ENCODE measurements around the gene PDE11A.
"Not testable (repeated sequence)": the region's sequence is repeated elsewhere in the genome, so short reads cannot be mapped to it uniquely, and the experiment has no call there.

Gene PDE11A

GRCh38 chr2:177852389-177852788, 220.2 kb downstream of the PDE11A start:
- no peaks in the 10 kb centered on the region for H3K4me1 ChIP-seq (ENCODE audit: control insufficient read depth, insufficient read depth, low read length)
- no peak overlapping the region for H3K4me3 ChIP-seq (ENCODE audit: low read length)
- H3K27ac ChIP-seq (ENCODE audit: low read depth, low read length): no peak overlapping the region
- H3K9ac ChIP-seq (ENCODE audit: low read length): no peak overlapping the region
- H3K36me3 ChIP-seq (ENCODE audit: control insufficient read depth, insufficient read depth, low read length): no peaks in the 10 kb centered on the region
- no peaks in the 10 kb centered on the region for H3K27me3 ChIP-seq (ENCODE audit: control insufficient read depth, insufficient read depth, low read length)

- H3K4me3 ChIP-seq (ENCODE audit: low read length): no peak overlapping the region
- no peak overlapping the region for H3K9ac ChIP-seq (ENCODE audit: low read length)
- H3K27ac ChIP-seq (ENCODE audit: low read depth, low read length): no peak overlapping the region
- no peaks in the 10 kb centered on the region for H3K36me3 ChIP-seq (ENCODE audit: control insufficient read depth, insufficient read depth, low read length)
- H3K4me1 ChIP-seq (ENCODE audit: control insufficient read depth, insufficient read depth, low read length): no peaks in the 10 kb centered on the region
- no peaks in the 10 kb centered on the region for H3K27me3 ChIP-seq (ENCODE audit: control insufficient read depth, insufficient read depth, low read length)
These were observed 229.4 kb downstream of the PDE11A start for GRCh38 chr2:177843188-177843587.

GRCh38 chr2:177842243-177842642, 230.3 kb downstream of the PDE11A start:
- H3K27ac ChIP-seq (ENCODE audit: low read depth, low read length): no peak overlapping the region
- H3K36me3 ChIP-seq (ENCODE audit: control insufficient read depth, insufficient read depth, low read length): no peaks in the 10 kb centered on the region
- no peaks in the 10 kb centered on the region for H3K27me3 ChIP-seq (ENCODE audit: control insufficient read depth, insufficient read depth, low read length)
- H3K9ac ChIP-seq (ENCODE audit: low read length): no peak overlapping the region
- no peak overlapping the region for H3K4me3 ChIP-seq (ENCODE audit: low read length)
- H3K4me1 ChIP-seq (ENCODE audit: control insufficient read depth, insufficient read depth, low read length): no peaks in the 10 kb centered on the region

GRCh38 chr2:177835418-177836204, 237.0 kb downstream of the PDE11A start:
- H3K27me3 ChIP-seq (ENCODE audit: control insufficient read depth, insufficient read depth, low read length); H3K27ac ChIP-seq (ENCODE audit: low read depth, low read length); H3K9ac ChIP-seq (ENCODE audit: low read length); H3K4me1 ChIP-seq (ENCODE audit: control insufficient read depth, insufficient read depth, low read length); H3K4me3 ChIP-seq (ENCODE audit: low read length); H3K36me3 ChIP-seq (ENCODE audit: control insufficient read depth, insufficient read depth, low read length): not testable (repeated sequence)

GRCh38 chr2:177832611-177833433, 239.8 kb downstream of the PDE11A start:
- H3K36me3 ChIP-seq (ENCODE audit: control insufficient read depth, insufficient read depth, low read length): no peaks in the 10 kb centered on the region
- no peak overlapping the region for H3K27ac ChIP-seq (ENCODE audit: low read depth, low read length)
- no peaks in the 10 kb centered on the region for H3K4me1 ChIP-seq (ENCODE audit: control insufficient read depth, insufficient read depth, low read length)
- H3K27me3 ChIP-seq (ENCODE audit: control insufficient read depth, insufficient read depth, low read length): no peaks in the 10 kb centered on the region
- no peak overlapping the region for H3K9ac ChIP-seq (ENCODE audit: low read length)
- no peak overlapping the region for H3K4me3 ChIP-seq (ENCODE audit: low read length)

- no peaks in the 10 kb centered on the region for H3K36me3 ChIP-seq (ENCODE audit: control insufficient read depth, insufficient read depth, low read length)
- no peak overlapping the region for H3K4me3 ChIP-seq (ENCODE audit: low read length)
- no peak overlapping the region for H3K27ac ChIP-seq (ENCODE audit: low read depth, low read length)
- H3K4me1 ChIP-seq (ENCODE audit: control insufficient read depth, insufficient read depth, low read length): no peaks in the 10 kb centered on the region
- H3K27me3 ChIP-seq (ENCODE audit: control insufficient read depth, insufficient read depth, low read length): no peaks in the 10 kb centered on the region
- H3K9ac ChIP-seq (ENCODE audit: low read length): no peak overlapping the region
These were observed 241.6 kb downstream of the PDE11A start for GRCh38 chr2:177830881-177831386.

- H3K36me3 ChIP-seq (ENCODE audit: control insufficient read depth, insufficient read depth, low read length): no peaks in the 10 kb centered on the region
- H3K4me3 ChIP-seq (ENCODE audit: low read length): no peak overlapping the region
- no peaks in the 10 kb centered on the region for H3K27me3 ChIP-seq (ENCODE audit: control insufficient read depth, insufficient read depth, low read length)
- no peak overlapping the region for H3K9ac ChIP-seq (ENCODE audit: low read length)
- H3K27ac ChIP-seq (ENCODE audit: low read depth, low read length): no peak overlapping the region
- H3K4me1 ChIP-seq (ENCODE audit: control insufficient read depth, insufficient read depth, low read length): no peaks in the 10 kb centered on the region
These were observed 244.0 kb downstream of the PDE11A start for GRCh38 chr2:177828557-177828956.

- Histone ChIP-seq H3K27me3 (ENCODE audit: control insufficient read depth, insufficient read depth, low read length) (no peaks in the 10 kb centered on the region), H3K4me1 (ENCODE audit: control insufficient read depth, insufficient read depth, low read length) (no peaks in the 10 kb centered on the region), H3K36me3 (ENCODE audit: control insufficient read depth, insufficient read depth, low read length) (no peaks in the 10 kb centered on the region), H3K27ac (ENCODE audit: low read depth, low read length) (no peak overlapping the region), H3K4me3 (ENCODE audit: low read length) (no peak overlapping the region), H3K9ac (ENCODE audit: low read length) (no peak overlapping the region)
These were observed 245.7 kb downstream of the PDE11A start for GRCh38 chr2:177826897-177827296.

- no peaks in the 10 kb centered on the region for H3K4me1 ChIP-seq (ENCODE audit: control insufficient read depth, insufficient read depth, low read length)
- H3K36me3 ChIP-seq (ENCODE audit: control insufficient read depth, insufficient read depth, low read length): no peaks in the 10 kb centered on the region
- H3K4me3 ChIP-seq (ENCODE audit: low read length): no peak overlapping the region
- H3K27me3 ChIP-seq (ENCODE audit: control insufficient read depth, insufficient read depth, low read length): no peaks in the 10 kb centered on the region
- H3K9ac ChIP-seq (ENCODE audit: low read length): no peak overlapping the region
- H3K27ac ChIP-seq (ENCODE audit: low read depth, low read length): no peak overlapping the region
These were observed 249.6 kb downstream of the PDE11A start for GRCh38 chr2:177822941-177823340.

GRCh38 chr2:177818412-177818811, 254.2 kb downstream of the PDE11A start:
- no peak overlapping the region for H3K27ac ChIP-seq (ENCODE audit: low read depth, low read length)
- no peak overlapping the region for H3K4me3 ChIP-seq (ENCODE audit: low read length)
- H3K9ac ChIP-seq (ENCODE audit: low read length): no peak overlapping the region
- no peaks in the 10 kb centered on the region for H3K27me3 ChIP-seq (ENCODE audit: control insufficient read depth, insufficient read depth, low read length)
- H3K36me3 ChIP-seq (ENCODE audit: control insufficient read depth, insufficient read depth, low read length): no peaks in the 10 kb centered on the region
- H3K4me1 ChIP-seq (ENCODE audit: control insufficient read depth, insufficient read depth, low read length): no peaks in the 10 kb centered on the region

GRCh38 chr2:177817300-177817699, 255.3 kb downstream of the PDE11A start:
- Histone ChIP-seq H3K9ac (ENCODE audit: low read length) (no peak overlapping the region), H3K27ac (ENCODE audit: low read depth, low read length) (no peak overlapping the region), H3K27me3 (ENCODE audit: control insufficient read depth, insufficient read depth, low read length) (no peaks in the 10 kb centered on the region), H3K4me3 (ENCODE audit: low read length) (no peak overlapping the region), H3K4me1 (ENCODE audit: control insufficient read depth, insufficient read depth, low read length) (no peaks in the 10 kb centered on the region), H3K36me3 (ENCODE audit: control insufficient read depth, insufficient read depth, low read length) (no peaks in the 10 kb centered on the region)

GRCh38 chr2:177816766-177817165, 255.8 kb downstream of the PDE11A start:
- H3K4me1 ChIP-seq (ENCODE audit: control insufficient read depth, insufficient read depth, low read length): no peaks in the 10 kb centered on the region
- H3K27me3 ChIP-seq (ENCODE audit: control insufficient read depth, insufficient read depth, low read length): no peaks in the 10 kb centered on the region
- H3K27ac ChIP-seq (ENCODE audit: low read depth, low read length): no peak overlapping the region
- no peaks in the 10 kb centered on the region for H3K36me3 ChIP-seq (ENCODE audit: control insufficient read depth, insufficient read depth, low read length)
- no peak overlapping the region for H3K4me3 ChIP-seq (ENCODE audit: low read length)
- no peak overlapping the region for H3K9ac ChIP-seq (ENCODE audit: low read length)

Data from rectal smooth muscle tissue (tissue), 1 donor.